AG09309 (cell line): ENCODE data around the gene MPV17L2.

Experiments
- DNase-seq: peaks from one replicate; pipeline ENCODE4 v3.0.0-alpha.2; 2010; ENCODE audit warnings: low read depth
- H3K4me3 ChIP-seq: 2 replicates; pipeline ENCODE4 v1.5.1; 2011; ENCODE audit warnings: mild to moderate bottlenecking, low read depth, low read length, moderate library complexity; ENCODE audit not compliant: control insufficient read depth
- CTCF ChIP-seq: IDR thresholded peaks from 2 replicates; pipeline ENCODE4 v1.5.1; 2011; ENCODE audit warnings: mild to moderate bottlenecking, low read depth, low read length, inconsistent platforms; ENCODE audit not compliant: insufficient read depth, control insufficient read depth; ENCODE audit errors: missing control alignments

Gene MPV17L2

GRCh38 chr19:18192673-18193387 lies at the start of gene MPV17L2:
MPV17L2 (plus strand) TSS chr19:18193218; CDS start chr19:18193282, 64 bp downstream.
- H3K4me3 ChIP-seq, result peak within 1 kb of the TSS; percentile 86
- no peak for TF ChIP-seq CTCF
- peak; percentile 100 for DNase-seq

- no peak for DNase-seq
- TF ChIP-seq CTCF, result no peak
- no peak overlapping the region for H3K4me3 ChIP-seq
These were observed 49.1 kb upstream of the MPV17L2 start for GRCh38 chr19:18143902-18144301.

GRCh38 chr19:18144361-18144760 lies 48.7 kb upstream of the MPV17L2 start:
- TF ChIP-seq CTCF, result no peak
- no peak for DNase-seq
- no peak overlapping the region for H3K4me3 ChIP-seq

GRCh38 chr19:18144906-18145305 lies 48.1 kb upstream of the MPV17L2 start:
- no peak for DNase-seq
- no peak for TF ChIP-seq CTCF
- no peak overlapping the region for H3K4me3 ChIP-seq

- no peak for DNase-seq
These were observed 47.5 kb upstream of the MPV17L2 start for GRCh38 chr19:18145391-18145999.

GRCh38 chr19:18147396-18147795 lies 45.6 kb upstream of the MPV17L2 start:
- TF ChIP-seq CTCF, result no peak
- DNase-seq, result no peak
- no peak overlapping the region for H3K4me3 ChIP-seq

More at GRCh38 chr19:18145391-18145999, 47.5 kb upstream of the MPV17L2 start:
- no peak for TF ChIP-seq CTCF
- H3K4me3 ChIP-seq, result no peak overlapping the region
